GM18511 (cell line): ENCODE measurements around the gene AURKAIP1.

Source experiments
- ATAC-seq: cut with Tn5 transposase; IDR thresholded peaks from one replicate; pipeline ENCODE4 v1.9.1; 2021; ENCODE audit warnings: mild to moderate bottlenecking, moderate library complexity; ENCODE audit not compliant: unreplicated experiment

AURKAIP1 gene

DNA sequence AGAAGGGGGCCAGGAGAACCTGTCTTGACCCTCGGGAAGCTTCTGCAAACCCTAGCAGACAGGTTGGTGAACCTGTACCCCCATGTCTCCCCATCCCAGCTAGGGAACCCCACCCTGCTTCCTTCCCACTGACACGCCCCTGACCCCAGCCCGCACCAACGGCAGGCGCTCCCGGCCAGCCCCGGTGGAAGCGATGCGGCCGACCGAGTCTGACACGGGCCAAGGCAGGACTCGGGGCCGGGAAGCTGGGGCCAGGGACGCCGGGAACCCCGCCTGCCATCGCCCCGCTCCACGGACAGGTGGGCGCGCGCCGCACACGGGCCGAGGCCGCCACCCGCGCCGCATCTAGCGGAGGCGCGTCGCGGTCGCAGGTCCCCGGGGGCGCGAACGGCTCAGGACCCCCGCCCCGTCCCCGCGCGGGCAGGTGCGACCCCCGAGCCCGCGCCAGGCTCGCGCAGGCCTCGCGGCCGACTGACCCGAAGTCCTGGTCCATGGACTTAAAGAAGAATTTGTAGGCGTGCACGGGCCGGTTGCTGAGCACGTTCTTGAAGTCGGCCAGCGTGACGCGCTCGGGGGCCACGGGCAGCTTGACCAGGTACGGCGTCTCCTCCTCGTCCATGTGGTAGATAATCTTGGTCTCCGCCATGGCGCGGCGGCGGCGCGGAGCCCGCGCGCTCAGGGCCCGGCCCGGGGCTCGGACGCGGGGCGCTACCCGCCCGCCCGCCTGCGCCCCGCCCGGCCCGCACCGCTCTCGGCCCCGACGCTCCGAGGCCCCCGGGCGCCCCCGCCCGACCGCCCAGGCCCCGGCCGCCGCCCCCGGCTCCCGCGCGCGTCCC lies 26.4 kb downstream of the AURKAIP1 start:
- ATAC-seq: peak; percentile 36

DNA sequence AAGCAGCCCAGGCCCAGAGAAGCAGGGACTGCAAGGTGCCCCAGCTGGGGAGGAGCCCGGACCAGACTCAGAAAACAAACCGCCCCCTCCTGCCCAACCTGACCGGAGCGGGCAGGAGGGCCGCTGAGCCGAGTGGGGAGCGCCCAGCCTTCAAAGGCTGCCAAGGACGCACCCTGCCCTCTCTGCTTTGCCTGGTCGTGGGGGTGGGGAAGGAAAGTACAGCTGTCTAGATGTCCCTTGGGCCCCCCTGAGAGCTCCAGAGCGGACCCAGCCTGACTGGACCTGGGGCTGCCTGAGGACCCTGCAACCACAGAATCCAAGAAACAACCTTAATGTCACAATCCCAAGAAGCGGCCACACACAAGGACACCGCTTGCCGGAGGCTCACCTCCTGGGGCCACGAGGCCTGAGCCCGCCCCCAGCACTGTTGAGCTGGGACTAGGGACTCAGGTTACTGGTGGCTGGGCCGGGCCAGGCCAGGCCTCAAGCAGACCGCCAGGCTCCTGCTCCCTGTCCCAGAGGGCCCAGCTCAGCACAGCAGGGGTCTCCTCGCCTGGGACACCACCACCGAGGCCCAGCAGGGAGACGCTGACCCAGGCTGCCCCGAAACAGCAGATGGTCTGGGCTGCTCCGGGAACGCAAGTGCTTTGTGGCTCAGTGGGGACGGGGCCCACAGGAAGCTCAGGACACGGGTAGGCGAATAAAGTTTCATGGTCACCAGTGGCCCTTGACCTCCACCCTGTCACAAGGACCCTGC lies 27.2 kb downstream of the AURKAIP1 start:
- ATAC-seq: no peak

DNA sequence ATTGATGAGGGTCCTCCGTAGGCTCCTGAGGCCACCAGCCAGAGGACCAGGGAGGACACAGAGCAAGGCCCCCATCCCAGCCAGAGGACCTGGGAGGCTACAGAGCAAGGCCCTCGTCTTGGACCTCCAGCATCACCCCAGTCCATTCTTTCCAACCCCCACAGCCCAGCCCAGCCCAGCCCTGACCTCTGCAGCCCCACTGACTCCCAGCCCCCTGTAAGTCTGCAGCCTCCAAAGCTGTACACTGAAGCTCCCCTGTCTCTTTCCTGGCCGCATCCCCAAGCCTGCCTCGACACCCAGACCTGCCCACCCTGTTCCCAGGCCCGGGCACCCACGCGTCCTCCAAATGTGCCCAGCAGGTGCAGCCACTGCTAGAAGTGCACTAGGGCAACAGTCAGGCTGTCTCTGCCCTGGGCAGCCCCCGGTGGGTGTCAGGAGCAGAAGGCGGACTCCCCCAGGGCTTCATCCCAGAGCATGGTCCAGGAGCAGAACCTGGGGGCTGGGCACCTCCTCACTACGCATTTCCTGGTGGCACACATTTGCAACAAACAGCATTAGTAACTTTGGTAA lies 27.9 kb downstream of the AURKAIP1 start:
- ATAC-seq: no peak

DNA sequence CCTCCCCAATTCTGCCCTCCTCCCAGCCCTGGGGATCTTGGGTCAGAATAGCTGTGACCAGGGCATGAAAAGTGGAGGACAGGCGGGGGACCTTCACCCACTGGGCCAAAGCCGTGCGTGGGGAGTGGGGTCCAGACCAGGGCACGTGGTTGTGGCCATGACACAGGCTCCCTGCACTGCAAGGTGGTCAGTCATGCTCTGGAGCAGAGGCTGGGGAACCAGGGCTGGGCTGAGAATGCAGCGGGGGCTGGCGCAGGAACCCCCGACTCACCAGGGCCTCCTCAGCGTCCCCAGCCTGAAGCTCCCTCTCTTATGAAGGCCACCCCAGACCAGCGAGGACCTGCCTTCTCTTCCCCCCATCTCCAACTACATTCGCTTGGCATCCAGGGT lies 28.5 kb downstream of the AURKAIP1 start:
- no peak for ATAC-seq

DNA sequence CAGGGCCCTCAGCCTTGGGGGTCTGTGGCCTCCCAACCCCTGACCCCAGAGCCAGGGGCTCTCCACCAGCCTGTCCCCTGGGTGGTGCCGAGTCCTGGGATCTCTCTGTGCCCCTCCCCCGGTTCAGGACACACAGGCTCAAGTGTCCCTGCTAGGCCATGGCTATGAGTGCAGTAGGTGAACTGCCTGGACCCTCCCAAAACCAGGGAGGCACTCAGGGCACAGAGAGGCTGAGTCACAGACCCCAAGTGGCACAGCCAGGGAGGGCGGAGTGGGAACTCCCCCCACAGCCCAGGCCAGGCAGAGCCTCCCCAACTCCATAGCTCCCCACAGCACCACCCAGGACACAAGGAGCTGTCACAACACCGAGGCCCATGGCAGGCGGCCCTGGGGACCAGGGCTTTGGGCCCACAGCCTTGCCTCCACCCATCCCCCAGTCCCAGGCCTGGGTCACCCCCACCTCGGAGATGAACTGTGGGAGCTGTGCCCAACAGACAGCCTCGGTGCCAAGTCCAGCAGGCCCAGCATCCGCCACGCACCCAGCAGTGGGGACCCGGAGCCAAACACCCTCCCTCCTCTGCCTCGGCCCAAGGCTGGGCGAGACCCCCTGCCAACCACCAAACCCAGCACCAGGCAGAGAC lies 29.0 kb downstream of the AURKAIP1 start:
- no peak for ATAC-seq

DNA sequence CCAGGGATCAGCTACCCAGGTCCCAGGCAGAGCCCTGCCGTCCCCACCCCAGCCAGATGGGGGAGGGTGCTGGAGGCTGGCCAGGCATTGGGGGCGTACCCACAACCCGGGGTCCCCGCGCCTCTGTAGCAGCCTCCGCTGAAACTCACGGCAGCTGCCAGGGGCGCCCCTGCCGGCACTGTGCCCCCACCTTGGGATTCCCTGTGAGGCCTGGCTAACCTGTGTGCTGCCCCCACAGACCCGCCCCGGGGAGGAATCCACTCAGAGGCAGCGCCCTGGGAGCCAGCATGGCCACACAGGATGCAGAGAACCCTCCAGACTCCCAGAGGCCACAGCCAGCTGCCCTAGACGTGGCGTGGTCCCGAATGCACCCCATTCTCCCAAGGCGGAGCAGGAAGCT lies 29.6 kb downstream of the AURKAIP1 start:
- no peak for ATAC-seq

DNA sequence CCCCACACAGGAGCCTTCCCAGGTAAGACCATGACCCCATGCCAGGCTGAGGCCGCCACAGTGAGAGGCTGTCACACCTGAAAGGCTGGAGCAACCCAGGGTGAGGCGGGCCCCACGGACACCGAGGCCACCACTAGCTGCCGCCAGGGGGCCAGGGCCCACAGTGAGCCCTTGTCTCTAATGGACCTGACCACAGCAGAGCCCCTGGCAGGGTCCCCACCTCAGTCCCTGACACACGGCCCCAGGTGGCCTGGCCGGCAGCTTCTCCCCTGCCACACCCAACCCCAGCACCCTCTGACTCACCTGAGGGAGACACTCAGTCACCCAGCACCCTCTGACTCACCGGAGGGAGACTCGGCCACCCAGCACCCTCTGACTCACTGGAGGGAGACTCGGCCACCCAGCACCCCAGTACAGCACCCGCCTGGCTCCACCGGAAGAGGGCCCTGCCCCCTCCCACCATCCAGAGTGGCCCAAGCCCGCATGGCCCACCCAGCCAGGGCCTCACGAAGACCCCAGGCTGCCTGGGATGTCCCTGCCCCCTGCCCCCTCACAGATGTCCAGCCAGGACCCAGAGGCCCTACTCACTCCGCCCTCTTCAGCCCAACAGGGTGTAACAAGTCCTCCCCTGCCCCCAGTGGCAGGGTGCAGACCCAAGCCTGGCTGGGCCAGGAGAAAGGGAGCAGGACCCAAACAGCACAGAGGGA lies 30.2 kb downstream of the AURKAIP1 start:
- ATAC-seq: no peak

DNA sequence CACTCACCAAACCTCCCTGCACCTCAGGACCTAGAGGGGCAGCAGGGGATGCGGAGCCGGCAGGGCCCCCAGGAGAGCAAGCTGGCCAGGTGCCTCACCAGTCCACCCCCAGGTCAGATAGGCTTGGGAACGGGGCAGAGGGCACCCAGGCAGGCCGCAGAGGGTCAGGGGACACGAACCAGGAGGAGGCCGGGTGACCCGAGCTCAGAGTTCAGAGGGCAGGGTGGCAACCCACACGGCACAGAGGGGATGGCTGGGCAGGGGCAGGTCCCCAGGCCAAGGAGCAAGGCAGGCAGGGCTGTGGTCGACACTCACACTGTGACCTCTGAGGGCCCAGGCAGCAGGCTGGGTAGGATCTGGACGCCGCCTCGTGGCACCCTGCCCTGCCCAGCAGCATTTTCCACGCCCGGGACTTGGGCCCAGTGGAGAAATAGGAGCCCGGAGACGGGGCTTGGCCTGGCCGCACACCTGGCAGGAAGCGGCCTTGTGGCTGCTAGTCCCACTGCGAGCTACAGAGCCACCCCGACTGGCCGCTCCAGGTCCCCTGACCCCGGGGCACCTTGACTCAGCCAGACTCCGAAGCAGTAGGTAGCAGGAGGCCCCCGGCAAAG lies 31.1 kb downstream of the AURKAIP1 start:
- no peak for ATAC-seq

DNA sequence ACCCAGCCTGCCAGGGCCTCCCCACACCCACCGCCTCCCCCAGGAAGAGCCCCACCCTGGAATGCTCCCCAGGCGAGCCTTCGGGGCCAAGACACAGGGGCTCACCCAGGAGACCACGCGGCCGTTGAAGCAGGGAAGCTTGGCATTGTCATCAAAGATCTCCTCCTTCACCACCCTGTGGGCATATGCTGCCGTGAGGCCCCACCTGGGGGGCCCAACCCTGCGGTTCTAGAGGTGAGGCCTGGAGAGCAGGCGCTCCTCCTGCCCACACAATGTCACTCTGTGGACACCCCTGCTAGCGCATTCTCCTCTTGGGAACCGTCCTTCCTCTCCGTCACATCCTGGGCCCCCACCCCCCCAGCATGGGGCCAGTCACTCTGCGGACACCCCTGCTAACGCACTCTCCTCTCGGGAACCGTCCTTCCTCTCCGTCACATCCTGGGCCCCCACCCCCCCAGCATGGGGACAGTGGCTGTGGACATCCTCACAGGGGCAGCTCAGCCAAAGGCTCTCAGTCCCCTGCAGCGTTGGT lies 32.4 kb downstream of the AURKAIP1 start:
- ATAC-seq: no peak

DNA sequence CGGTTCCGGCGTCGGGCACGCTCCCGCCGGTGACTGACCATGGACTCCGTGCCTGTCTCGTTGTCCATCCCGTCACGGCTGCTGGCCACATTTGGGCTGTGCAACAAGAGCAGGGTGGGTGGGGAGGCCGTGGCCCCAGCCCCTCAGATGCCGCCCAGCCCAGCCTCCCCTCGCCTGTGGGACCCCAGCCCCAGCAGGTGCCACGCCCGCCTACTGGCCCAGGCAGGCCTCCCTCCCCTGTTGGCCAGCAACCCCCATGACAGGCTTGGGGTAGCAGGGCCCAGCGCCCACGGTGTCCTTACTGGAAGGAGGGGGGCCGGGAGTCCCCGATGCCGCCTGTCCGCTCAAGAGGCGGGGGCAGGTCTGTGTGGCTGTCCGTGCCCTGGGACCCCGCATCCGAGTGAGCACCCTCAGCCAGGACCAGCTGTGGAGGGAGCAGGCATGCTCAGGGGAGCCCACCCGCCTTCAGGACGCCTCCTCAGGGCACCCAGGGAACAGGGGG lies 32.9 kb downstream of the AURKAIP1 start:
- no peak for ATAC-seq

DNA sequence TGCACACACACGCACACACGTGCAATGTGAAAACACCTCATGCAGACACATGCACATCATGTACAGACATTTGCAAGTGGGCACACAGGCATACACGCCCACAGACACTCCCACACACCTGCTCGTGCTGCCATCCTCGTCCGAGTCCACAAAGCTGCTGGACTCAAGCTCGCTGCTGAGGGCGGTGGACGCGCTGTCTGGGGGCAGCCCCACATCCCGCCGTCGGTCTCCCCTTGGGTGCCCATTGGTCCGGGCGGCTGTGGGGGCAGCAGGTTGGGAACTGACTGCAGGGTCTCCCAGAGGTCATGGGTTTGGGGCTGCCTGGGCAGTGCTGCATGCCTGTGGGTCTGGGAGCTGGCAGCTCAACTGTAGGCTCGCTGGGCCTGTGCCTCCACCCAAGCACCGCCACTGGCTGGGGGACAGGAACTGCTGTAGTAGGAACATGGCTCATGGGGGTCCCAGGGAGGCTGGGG lies 33.4 kb downstream of the AURKAIP1 start:
- ATAC-seq: no peak

DNA sequence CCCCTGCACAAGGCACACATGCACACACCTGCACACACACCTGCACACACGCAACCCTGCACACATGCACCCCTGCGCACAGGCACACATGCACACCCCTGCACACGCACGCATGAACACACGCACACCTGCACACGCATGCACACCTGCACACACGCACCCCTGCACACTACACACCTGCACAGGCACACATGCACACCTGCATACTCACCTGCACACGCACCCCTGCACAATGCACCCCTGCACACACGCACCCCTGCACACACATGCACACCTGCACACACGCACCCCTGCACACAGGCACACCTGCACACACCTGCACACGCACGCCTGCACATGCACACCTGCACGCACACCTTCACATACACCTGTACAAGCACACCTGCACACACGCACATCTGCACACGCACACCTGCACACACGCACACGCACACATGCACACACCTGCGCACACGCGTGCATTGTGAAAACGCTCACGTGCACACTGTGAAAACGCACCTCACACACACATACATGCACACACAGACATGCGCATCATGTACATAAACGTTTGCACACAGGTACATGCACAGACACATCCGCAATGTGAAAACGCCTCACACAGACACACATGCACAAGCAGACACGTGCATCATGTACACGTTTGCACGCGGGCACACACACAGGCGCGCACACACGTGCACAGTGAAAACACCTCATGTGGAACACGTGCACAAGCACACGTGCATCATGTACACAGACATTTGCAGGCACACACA lies 34.0 kb downstream of the AURKAIP1 start:
- ATAC-seq: no peak

DNA sequence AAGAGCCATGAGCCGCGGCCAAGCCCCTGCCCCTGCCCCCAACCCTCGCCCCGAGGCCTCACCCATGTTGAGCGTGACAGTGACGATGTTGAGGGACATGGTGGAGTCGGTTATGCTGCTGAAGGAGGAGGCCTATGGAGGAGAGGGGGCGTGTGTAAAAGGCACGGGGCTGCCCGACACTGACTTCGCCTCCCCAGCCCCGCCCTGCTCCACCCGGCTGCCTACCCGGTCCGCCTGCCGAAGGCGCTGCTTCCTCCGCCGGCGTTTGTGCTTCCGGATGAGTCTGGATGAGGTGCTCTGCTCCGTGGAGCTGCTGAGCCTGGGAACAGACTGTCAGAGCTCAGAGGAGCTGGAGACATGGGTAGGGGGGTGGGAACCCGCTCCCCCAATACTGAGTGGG lies 34.8 kb downstream of the AURKAIP1 start:
- no peak for ATAC-seq

DNA sequence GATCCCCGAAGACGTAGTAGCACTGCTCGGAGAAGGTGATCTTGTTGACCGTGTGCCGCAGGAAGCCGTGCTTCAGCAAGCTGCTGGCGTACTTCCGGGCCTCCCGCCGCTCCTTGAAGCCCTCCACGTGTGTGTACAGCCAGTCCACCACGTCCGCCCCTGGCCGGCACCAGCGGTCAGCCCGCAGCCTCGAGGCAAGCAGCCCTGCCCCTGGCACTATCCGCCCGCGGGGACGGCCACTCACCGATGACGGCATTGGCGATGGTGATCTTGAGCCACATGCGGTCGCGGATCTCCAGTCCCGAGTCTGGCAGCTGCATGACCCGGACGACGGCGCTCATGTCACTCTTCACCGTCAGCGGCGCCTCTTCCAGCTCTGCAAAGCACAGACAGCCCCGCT lies 36.7 kb downstream of the AURKAIP1 start:
- no peak for ATAC-seq

DNA sequence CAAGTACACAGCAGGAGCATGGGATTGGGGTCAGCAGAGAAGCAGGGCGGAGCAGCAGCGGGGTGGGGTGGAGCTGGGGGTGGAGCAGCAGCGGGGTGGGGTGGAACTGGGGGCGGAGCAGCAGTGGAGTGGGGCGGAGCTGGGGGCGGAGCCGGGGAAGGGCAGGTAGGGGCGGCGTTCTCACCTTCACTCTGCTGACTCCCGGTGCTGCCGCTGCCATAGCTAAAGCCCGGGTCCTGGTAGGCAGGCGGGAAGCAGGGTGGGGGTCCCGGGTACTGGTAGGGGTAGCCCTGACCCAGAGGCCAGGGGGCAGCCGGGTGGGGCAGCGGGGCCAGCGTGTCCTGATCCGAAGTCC lies 37.2 kb downstream of the AURKAIP1 start:
- no peak for ATAC-seq

DNA sequence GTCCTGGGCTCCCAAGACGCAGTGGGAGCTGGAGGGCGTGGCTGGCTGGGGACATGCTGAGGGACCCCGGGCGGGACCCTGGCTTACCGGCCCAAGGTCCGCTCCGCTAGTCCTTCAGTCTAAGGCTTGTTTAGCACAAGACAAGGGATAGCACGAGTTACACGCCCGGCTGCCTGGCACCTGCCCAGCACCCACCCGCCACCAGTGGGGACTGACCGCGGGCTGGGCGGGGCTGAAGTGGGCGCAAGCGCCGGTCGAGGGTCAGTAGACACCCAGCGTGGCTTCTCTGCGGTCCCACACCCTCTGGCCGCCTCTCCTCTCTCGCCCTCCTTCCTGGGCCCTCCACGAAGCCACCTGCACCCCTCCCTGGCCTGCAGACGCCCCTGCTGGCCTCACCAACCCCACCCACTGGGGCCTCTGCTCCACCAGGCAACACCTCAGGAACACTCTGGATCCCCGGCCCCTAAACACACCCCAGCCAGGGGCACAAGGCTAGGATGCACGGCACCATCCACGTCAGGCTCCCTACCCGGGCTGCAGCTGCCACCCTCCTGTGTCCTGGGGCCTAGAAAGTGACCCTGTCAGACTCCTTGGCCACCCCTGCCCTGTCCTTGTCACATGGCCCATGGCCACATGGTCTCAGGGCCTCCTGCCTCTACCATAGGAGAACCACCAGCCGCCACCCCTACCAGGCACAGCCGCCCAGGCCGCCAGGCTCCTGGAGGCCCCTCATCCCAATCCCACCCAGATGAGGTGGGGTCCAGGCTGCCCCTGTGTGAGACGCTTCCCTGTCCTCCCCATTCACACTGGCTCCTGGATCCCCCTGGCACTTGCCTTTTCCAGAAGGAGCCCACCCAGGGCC lies 37.8 kb downstream of the AURKAIP1 start:
- no peak for ATAC-seq

DNA sequence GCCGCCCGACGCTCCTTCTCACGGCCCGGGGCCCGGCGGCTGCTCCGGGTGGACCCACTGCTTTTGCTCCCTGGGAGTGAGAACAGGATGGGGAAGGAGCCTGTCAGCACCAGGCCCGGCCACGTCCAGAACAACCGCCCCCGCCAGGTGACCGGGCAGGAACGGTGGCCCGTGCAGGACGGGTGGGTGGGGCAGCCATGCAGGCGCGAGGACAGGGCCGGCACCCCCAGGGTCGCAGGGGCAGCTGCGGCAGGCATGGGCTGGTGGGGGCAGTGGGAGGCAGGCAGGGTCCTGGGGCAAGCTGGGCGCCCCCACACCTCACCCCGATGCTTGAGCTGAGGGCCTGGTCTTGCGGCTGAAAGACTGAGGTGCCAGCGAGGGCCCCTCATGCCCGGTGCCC lies 38.6 kb downstream of the AURKAIP1 start:
- no peak for ATAC-seq

DNA sequence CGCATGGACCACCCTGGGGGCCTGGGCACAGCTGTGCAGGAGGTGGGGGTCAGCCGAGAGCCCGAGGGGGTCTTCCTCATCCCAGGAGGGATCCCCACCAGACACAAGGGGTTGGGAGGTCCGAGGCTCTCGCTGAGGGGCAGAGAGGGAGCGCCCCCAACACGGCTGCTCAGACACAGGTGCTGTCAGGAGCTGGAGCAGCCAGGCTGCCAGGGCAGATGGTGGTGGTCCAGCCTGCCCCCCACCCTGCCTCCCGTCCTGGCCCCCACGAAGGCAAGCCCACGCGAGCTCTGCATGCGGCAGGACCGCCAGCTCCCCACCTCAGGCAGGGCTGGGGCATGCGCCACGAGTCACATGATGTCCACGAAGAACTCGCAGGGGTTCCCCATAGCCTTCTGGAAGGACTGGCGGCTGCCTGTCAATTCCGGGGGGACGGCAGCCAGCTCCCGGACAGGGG lies 39.2 kb downstream of the AURKAIP1 start:
- ATAC-seq: no peak
